BJ (cell line): ENCODE data around the gene WDR37. TPM values are rescaled to one million over a fixed set of nuclear protein-coding genes. Genes with fewer than 3 reads are reported as not detected.

Experiments
- CTCF ChIA-PET: fragments of 350-600 bp; formaldehyde crosslinking; extraction: SDS; loops from one replicate; lab custom pipeline; 2021; ENCODE audit warnings: antibody characterized with exemption, inconsistent platforms; lab: Yijun Ruan, JAX
- POLR2A ChIA-PET: fragments of 300-600 bp; sonication (Branson Sonifier 250); formaldehyde crosslinking; extraction: SDS; loops from one replicate; lab custom pipeline; 2021; ENCODE audit warnings: antibody characterized with exemption; lab: Charles Lee
- DNase-seq: peaks from one replicate; pipeline ENCODE4 v3.0.0-alpha.2; 2011; ENCODE audit warnings: low read depth
- H3K27me3 ChIP-seq: 2 replicates; pipeline ENCODE4 v1.6.0; 2011; ENCODE audit warnings: low read length; ENCODE audit not compliant: control insufficient read depth, insufficient read depth
- H3K36me3 ChIP-seq: 2 replicates; pipeline ENCODE4 v1.5.1; 2011; ENCODE audit warnings: low read length; ENCODE audit not compliant: control insufficient read depth, insufficient read depth
- H3K4me3 ChIP-seq: 2 replicates; pipeline ENCODE4 v1.5.1; 2011; ENCODE audit warnings: low read depth, mild to moderate bottlenecking, control low read depth, low read length
- polyA plus RNA-seq: library from polyadenylated mRNA; depleted of rRNA; stranded (reverse); fragments of >200 nt; gene quantifications from 2 replicates; pipeline ENCODE4 v1.2.3, GENCODE V29; 2011
- TF ChIP-seq, protein P1 (sequence below): IDR thresholded peaks from 2 replicates; pipeline ENCODE4 v1.5.1; 2011; ENCODE audit warnings: low read depth, mild to moderate bottlenecking, control low read depth, inconsistent platforms, low read length, moderate library complexity; ENCODE audit not compliant: insufficient read depth

Gene WDR37
- polyA plus RNA-seq, 1 experiment = 12.7 TPM

DNA sequence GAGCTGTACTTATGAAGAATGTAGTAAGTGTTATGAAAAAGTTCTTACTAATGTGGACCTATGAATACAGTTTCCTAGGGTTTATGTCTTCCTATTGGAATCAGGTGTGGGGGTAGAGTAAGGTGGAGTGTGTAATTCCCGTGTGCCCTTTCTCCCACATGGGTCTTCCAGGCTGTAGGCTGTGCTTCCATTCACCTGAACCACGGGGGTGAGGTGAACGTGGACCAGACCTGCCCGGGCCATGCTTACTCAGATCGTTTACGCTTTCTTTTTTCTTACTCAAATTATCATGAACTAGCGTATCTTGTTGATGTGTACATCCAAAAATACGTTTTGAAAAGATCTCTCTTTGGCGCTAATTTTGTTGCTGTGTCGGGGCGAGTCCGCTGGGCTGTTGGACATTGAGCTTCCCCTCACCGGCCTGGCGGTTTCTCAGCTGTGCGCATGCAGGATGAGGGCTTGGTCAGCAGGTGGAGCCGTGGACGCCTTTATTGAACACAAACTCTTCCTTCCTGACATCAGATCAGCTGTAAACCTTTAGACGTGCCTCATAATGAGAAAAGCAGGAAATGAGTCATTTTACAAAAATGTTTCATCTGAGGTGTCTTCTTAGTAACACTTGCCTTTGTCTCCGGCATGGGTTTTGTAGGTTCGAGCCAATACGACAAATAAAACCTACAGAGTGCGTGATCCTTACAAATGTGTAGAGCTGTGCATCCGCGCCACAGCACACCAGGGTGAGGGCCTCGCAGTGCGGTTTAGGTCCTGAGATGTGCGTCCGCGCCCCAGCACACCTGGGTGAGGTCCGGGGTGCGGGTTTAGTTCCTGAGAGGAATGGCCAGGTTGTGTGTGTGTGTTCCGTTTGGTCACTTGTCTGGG, 53.8 kb downstream of the WDR37 start:
- H3K36me3 ChIP-seq = peaks cover 20% of the 10 kb centered on the region
- DNase-seq = peak; percentile 42
- POLR2A ChIA-PET = no interaction called here

DNA sequence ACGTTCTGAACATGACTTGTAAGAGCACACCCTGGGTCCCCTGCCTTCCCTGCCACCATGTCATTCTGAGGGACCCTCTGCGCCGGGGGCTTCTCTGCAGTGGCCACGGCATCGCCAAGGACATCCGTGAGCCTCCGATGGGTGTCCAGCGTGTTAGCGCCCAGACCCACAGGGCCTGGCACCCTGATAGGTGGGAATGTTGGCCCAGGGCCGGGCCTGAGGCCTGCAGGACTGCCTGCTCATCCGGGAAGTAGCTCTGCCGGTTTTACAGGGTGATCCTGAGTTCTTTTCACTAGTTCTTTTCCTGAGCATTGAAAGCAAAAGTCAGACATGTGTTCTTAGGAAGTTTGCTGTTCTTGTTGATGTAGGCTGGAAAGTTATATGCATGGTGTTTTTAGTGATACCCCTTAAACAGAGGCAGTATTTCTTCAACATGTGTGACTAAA, 54.5 kb downstream of the WDR37 start:
- Histone ChIP-seq H3K27me3 (no peaks in the 10 kb centered on the region), H3K36me3 (peaks cover 18% of the 10 kb centered on the region), H3K4me3 (no peak overlapping the region)
- TF ChIP-seq, protein P1, sequence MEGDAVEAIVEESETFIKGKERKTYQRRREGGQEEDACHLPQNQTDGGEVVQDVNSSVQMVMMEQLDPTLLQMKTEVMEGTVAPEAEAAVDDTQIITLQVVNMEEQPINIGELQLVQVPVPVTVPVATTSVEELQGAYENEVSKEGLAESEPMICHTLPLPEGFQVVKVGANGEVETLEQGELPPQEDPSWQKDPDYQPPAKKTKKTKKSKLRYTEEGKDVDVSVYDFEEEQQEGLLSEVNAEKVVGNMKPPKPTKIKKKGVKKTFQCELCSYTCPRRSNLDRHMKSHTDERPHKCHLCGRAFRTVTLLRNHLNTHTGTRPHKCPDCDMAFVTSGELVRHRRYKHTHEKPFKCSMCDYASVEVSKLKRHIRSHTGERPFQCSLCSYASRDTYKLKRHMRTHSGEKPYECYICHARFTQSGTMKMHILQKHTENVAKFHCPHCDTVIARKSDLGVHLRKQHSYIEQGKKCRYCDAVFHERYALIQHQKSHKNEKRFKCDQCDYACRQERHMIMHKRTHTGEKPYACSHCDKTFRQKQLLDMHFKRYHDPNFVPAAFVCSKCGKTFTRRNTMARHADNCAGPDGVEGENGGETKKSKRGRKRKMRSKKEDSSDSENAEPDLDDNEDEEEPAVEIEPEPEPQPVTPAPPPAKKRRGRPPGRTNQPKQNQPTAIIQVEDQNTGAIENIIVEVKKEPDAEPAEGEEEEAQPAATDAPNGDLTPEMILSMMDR = no peak
- no peak for DNase-seq
- ChIA-PET CTCF (interaction anchor here (0.5 to 1.7 kb wide), 6 partner anchors 8 to 1934 kb away, joined by 3 to 7 read pairs (median 4); no protein-coding TSS in a partner anchor), POLR2A (no interaction called here)

More for the DNA sequence above, 53.8 kb downstream of the WDR37 start:
- CTCF ChIA-PET = interaction anchor here (0.5 to 1.7 kb wide), 8 partner anchors 9 to 1938 kb away, joined by 3 to 7 read pairs (median 4); no protein-coding TSS in a partner anchor
- Histone ChIP-seq H3K27me3 (no peaks in the 10 kb centered on the region), H3K4me3 (no peak overlapping the region)
- TF ChIP-seq, protein P1 = peak; percentile 64

DNA sequence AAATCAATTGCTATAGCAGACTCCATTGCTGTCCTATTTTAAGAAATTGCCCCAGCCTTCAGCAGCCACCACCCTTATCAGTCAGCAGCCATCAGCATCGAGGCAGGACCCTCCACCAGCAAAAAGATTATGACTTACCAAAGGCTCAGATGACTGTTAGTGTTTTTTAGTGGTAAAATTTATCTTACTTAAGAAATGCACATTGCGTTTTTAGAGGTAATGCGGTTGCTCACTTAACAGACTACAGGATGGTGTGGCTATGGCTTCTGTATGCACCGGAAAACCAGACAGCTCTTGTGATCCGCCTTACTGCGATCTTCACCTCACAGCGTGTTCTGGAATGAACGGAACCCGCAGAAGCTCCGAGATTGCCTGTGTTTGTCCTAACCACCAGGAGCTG, 58.1 kb downstream of the WDR37 start:
- ChIA-PET POLR2A (no interaction called here), CTCF (no interaction called here)
- Histone ChIP-seq H3K27me3 (no peaks in the 10 kb centered on the region), H3K4me3 (no peak overlapping the region), H3K36me3 (peaks cover 12% of the 10 kb centered on the region)
- no peak for DNase-seq
- TF ChIP-seq, protein P1 = no peak

DNA sequence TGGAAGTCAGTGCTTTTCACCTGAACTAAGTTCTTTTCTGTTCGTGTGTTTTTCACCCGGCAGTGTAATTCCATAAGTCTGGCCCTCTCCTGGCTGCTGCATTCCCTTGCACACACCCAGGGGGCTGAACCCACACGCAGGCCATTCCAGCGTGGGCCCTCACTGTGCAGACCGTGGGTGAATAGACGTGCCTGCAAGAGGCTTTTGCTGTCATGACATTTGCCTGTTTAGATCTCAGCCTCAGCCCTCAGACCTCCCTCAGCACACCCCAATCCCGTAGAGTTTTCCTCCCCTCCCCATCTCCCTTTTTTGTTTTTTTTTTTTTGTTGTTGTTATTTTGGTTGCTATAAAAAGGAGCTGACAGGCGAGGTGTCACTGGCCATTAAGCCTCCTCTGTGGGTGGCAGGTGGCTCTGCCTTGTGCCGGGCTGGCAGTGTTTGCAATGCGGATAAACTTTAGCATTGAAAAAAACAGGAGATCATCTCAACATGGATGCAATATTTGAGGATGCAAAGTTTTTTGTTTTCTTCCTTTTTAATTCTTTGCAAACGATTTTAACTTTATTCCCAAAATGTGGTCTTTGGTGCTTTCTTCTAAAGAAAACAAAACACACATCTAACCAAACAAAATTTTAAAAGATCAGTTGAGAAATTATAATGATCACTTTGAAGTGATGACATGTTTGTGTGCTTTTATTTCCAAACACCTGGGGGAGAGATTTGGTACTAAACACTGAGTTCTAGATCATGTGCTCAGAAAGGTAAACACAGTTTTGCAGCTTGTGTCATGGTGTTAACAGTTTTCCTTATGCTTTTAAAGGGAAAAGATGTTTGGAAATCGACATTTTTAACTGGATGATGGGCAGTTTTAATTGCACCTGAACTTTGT, 58.8 kb downstream of the WDR37 start:
- DNase-seq = no peak
- TF ChIP-seq, protein P1 = no peak
- Histone ChIP-seq H3K27me3 (no peaks in the 10 kb centered on the region), H3K4me3 (no peak overlapping the region), H3K36me3 (peaks cover 10% of the 10 kb centered on the region)
- POLR2A ChIA-PET = no interaction called here
- CTCF ChIA-PET = interaction anchor here (1.7 kb wide), 1 partner anchor 11 kb away, joined by 4 read pairs; no protein-coding TSS in a partner anchor
